ENCODE measurements around the gene NDUFAB1.

Gene NDUFAB1

GRCh38 chr16:23607726-23608125 is 11.6 kb upstream of the NDUFAB1 start:
- no peak for DNase-seq (ENCODE audit: low spot score)
- CTCF ChIA-PET, result no interaction called here
- POLR2A ChIA-PET (ENCODE audit: low non-redundant PET), result no interaction called here

DNA sequence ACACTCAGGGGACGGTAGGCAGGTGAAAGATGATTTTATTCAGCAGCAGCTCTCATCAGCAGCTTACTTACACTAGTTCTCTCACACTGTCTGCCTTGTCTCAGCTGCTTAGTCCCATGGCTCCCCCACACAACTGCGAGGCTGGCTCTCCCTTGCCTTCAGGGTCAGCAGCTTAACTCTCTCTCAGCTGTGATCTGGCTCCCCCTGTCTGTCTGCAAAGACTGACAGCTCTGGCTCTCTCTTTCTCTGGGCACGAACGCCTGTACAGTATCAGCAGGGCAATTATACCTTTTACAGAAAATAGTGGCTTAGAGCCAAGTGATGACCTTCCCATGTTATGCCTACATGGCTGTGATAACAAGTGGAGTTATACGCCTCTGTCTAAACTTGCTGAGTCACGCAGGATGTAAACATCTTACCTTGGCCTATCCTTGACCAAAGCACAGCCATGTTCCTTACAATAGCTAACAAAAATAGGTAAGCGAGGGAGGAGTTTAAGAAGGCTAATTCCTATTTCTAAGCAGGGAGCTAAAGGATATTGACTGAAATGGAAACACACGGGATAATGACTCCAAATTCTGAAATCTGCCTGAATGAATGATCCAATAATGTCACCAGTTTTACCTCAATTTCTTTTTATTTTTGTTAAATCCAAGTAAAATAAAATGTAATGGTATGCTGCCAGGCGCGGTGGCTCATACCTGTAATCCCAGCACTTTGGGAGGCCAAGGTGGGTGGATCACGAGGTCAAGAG is 1.1 kb upstream of the NDUFAB1 start:
- POLR2A ChIA-PET (ENCODE audit: low non-redundant PET), result no interaction called here
- H3K27ac ChIP-seq, result peak overlapping the region; percentile 76
- CTCF ChIA-PET, result interaction anchor here (0.6 to 1.2 kb wide), 7 partner anchors 9 to 1584 kb away, joined by 3 to 8 read pairs (median 4); no protein-coding TSS in a partner anchor
- DNase-seq (ENCODE audit: low spot score), result no peak
- TF ChIP-seq, protein P1, sequence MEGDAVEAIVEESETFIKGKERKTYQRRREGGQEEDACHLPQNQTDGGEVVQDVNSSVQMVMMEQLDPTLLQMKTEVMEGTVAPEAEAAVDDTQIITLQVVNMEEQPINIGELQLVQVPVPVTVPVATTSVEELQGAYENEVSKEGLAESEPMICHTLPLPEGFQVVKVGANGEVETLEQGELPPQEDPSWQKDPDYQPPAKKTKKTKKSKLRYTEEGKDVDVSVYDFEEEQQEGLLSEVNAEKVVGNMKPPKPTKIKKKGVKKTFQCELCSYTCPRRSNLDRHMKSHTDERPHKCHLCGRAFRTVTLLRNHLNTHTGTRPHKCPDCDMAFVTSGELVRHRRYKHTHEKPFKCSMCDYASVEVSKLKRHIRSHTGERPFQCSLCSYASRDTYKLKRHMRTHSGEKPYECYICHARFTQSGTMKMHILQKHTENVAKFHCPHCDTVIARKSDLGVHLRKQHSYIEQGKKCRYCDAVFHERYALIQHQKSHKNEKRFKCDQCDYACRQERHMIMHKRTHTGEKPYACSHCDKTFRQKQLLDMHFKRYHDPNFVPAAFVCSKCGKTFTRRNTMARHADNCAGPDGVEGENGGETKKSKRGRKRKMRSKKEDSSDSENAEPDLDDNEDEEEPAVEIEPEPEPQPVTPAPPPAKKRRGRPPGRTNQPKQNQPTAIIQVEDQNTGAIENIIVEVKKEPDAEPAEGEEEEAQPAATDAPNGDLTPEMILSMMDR (conservative IDR thresholded peaks at IDR 0.05; ENCODE audit: low read depth), result no peak

More at GRCh38 chr16:23607726-23608125, 11.6 kb upstream of the NDUFAB1 start:
- H3K27ac ChIP-seq, result no peak overlapping the region; the same call in 1 of the 2 replicates
- TF ChIP-seq, protein P1 (conservative IDR thresholded peaks at IDR 0.05; ENCODE audit: low read depth), result no peak

- DNase-seq (ENCODE audit: low spot score), result no peak
- H3K27ac ChIP-seq, result peak overlapping the region; percentile 76
- ChIA-PET CTCF (interaction anchor here (0.7 to 0.8 kb wide), 2 partner anchors 25 to 70 kb away, joined by 4 to 5 read pairs; no protein-coding TSS in a partner anchor), POLR2A (ENCODE audit: low non-redundant PET) (no interaction called here)
- TF ChIP-seq, protein P1 (conservative IDR thresholded peaks at IDR 0.05; ENCODE audit: low read depth), result no peak
Observed at GRCh38 chr16:23595246-23595950, 718 bp downstream of the NDUFAB1 start.

DNA sequence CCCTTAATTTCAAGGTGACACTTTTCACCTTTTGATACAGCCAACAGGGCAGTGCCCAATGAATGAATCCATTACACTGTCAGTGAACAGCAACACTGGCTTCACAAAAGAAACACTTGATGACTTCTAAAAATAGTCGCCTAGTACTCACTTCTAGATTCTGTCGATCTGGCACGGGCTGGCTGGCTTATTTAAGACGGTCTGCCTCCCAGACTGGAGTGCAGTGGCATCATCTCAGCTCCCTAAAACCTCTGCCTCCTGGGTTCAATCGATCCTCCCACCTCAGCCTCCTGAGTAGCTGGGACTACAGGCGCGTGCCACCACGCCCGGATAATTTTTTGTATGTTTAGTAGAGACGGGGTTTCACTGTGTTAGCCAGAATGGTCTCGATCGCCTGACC is 1.9 kb downstream of the NDUFAB1 start:
- ChIA-PET POLR2A (ENCODE audit: low non-redundant PET) (no interaction called here), CTCF (no interaction called here)
- H3K27ac ChIP-seq, result no peak overlapping the region
- no peak for DNase-seq (ENCODE audit: low spot score)
- TF ChIP-seq, protein P1 (conservative IDR thresholded peaks at IDR 0.05; ENCODE audit: low read depth), result no peak

DNA sequence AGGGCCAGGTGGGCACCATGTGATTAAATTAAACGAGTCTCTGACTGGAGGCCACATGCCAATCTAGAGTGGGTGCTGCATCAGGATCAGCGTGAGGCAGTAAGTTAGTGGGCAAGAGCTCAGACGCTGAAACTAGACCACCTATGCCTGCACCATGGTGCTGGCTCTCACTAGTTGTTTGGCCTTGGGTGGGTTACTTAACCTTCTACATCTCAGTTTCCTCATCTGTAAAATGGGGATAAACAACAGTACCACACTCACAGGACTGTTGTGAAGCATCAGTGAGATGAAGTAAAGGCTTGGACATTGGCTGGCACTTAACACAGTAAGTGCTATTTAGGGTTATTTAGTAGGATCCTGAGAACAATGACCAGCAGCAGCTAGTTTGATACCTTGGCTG is 5.9 kb downstream of the NDUFAB1 start:
- H3K27ac ChIP-seq, result no peak overlapping the region
- TF ChIP-seq, protein P1 (conservative IDR thresholded peaks at IDR 0.05; ENCODE audit: low read depth), result no peak
- POLR2A ChIA-PET (ENCODE audit: low non-redundant PET), result no interaction called here
- DNase-seq (ENCODE audit: low spot score), result no peak
- CTCF ChIA-PET, result no interaction called here

DNA sequence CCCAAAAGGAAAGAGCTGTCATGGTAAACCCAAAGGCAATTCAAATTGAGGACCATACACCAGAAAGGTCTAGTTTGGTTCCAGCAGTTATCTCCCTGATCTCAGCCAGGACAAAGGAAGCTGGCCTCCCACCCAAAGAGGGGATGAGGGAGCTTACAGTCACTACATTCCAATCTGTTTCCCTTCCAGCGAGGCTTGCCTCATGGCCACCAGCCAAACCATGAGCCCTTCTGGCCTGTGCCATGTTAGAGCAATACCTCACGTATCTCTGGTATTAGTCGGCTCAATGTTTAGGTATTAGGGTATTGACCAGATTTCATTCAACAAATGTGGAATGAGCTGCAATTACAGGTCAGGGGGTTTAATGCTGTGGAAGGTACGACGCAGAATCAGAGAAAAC is 8.4 kb downstream of the NDUFAB1 start:
- no peak for DNase-seq (ENCODE audit: low spot score)
- TF ChIP-seq, protein P1 (conservative IDR thresholded peaks at IDR 0.05; ENCODE audit: low read depth), result no peak
- H3K27ac ChIP-seq, result no peak overlapping the region
- ChIA-PET CTCF (no interaction called here), POLR2A (ENCODE audit: low non-redundant PET) (no interaction called here)

Measured in RWPE1 (cell line).